ENCODE measurements around the gene APCDD1.

- TF ChIP-seq CHD2 (IDR thresholded peaks at IDR 0.05; ENCODE audit: low read length, partially characterized antibody) (no peak), REST (IDR thresholded peaks at IDR 0.05; ENCODE audit: low read depth, low read length) (no peak)
Measured at GRCh38 chr18:10437837-10438236, 16.6 kb upstream of the APCDD1 start.
